Kidney tubule cell (primary cell): Measurements from ENCODE around the gene PKDCC.
"Not testable (repeated sequence)": the region's sequence is repeated elsewhere in the genome, so short reads cannot be mapped to it uniquely, and the experiment has no call there.

Experiments
- DNase-seq: peaks from one replicate; pipeline ENCODE4 v3.0.0-alpha.2; 2018; ENCODE audit warnings: low spot score

PKDCC gene

GRCh38 chr2:42063431-42064171, 15.8 kb downstream of the PKDCC start:
- DNase-seq: no peak

DNA sequence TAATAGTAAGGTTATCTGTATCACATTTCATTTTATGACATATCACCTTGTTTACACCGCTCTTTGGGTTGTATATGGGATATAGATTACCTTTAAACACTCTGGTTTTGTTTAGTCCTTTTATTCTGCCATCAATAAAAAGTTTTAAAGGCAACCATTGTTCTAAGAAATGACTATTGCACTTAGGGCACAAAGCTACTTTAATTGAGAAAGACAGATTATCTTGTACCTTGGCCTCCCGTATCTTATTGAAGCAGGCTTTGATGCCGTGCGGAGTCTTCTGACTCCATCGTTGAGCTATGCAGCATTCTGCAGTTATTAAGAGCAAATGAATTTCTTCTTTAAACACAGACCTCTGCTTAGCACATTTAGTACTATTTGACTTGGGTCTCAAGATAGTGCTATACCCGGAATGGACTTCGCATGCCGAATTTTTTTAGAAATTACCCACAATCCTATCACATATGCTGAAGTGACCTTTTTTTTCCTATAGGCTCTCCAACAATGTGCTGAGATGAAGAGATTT, 16.7 kb downstream of the PKDCC start:
- DNase-seq: no peak

DNA sequence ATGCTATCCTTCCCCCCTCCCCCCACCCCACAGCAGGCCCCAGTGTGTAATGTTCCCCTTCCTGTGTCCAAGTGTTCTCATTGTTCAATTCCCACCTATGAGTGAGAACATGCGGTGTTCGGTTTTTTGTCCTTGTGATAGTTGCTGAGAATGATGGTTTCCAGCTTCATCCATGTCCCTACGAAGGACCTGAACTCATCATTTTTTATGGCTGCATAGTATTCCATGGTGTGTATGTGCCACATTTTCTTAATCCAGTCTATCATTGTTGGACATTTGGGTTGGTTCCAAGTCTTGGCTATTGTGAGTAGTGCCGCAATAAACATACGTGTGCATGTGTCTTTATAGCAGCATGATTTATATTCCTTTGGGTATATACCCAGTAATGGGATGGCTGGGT, 17.9 kb downstream of the PKDCC start:
- not testable (repeated sequence) for DNase-seq

DNA sequence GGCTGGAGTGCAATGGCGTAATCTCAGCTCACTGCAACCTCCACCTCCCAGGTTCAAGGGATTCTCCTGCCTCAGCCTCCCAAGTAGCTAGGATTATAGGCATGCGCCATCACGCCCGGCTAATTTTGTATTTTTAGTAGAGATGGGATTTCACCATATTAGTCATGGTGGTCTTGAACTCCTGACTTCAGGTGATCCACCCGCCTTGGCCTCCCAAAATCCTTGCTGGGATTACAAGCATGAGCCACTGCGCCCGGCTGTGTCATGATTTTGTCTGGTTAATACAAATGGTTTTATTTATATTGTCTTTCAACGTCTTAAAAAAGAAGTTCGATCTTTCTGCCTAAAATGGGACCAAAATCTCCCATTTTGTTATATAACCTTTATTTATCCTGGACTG, 19.2 kb downstream of the PKDCC start:
- not testable (repeated sequence) for DNase-seq

DNA sequence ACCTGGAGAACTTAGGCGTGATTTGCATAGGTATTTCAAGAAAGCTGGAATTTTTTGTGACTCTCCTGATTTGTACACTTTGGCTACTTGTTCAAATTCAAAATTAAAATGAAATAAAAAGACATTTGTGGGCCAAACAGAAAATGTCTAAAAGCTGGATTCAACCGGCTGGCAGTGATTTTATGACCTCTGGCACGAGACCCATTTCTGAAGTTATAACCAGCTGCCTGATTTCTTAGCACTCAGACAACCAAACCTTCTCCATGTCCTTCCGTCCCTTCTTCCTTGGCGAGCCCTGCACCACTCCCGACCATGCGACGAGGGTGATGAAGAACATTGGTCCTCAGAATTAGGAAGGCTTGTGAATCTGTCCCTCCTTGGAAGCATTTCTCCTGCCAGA, 19.7 kb downstream of the PKDCC start:
- DNase-seq: no peak

DNA sequence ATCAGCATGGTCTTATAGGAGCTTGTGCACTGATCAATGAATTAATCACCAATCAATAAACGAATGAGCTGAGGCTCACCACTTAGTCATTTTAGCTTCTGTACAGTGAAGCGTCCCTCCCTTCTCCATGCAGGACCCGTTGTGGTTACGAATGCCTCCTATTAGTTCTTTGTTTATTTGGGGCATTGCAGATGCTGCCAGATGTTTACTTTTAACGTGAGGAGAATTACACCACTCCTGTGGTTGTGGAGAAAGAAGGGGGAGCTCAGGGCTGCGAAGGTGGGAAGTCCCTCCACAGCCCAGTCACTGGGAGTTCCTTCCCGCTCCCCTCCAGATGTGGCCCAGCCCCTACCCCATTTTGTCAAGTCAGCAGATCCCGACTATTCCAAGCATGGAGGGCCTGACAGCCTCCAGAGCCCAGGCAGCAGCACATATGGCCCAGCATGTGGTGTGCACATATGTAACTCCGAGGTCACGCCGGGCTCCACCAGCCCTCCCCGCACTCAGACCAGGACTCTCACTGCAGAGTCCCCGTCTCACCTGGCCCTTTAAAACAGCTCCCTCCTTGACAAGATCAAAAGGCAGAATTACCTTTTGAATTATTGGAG, 20.9 kb downstream of the PKDCC start:
- DNase-seq: no peak

- DNase-seq: no peak
Observed at GRCh38 chr2:42069568-42069967, 21.7 kb downstream of the PKDCC start.

GRCh38 chr2:42071791-42072190, 24.0 kb downstream of the PKDCC start:
- DNase-seq: peak; percentile 60

- DNase-seq: no peak
Observed at GRCh38 chr2:42072349-42073118, 24.7 kb downstream of the PKDCC start.

- no peak for DNase-seq
Observed at GRCh38 chr2:42073739-42074503, 26.1 kb downstream of the PKDCC start.

DNA sequence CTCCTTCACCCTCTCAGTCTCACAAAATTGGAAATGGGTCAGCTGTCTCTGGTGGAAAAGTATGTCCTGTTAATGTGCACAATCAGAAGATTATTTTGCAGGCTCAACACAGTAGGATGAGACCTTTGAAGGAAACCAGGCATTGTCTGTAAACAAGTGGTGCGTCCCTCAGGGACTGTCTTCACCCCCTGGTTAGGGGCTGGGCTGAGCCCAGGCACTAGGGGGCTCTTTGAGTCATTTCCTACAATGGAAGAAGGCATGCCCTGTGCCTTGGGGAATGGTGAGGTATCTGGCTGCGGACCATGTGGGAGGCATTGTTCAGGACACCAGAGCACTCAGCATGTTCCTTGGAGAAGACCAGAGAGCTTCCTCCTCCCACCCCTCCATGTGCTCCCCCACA, 26.8 kb downstream of the PKDCC start:
- DNase-seq: no peak

DNA sequence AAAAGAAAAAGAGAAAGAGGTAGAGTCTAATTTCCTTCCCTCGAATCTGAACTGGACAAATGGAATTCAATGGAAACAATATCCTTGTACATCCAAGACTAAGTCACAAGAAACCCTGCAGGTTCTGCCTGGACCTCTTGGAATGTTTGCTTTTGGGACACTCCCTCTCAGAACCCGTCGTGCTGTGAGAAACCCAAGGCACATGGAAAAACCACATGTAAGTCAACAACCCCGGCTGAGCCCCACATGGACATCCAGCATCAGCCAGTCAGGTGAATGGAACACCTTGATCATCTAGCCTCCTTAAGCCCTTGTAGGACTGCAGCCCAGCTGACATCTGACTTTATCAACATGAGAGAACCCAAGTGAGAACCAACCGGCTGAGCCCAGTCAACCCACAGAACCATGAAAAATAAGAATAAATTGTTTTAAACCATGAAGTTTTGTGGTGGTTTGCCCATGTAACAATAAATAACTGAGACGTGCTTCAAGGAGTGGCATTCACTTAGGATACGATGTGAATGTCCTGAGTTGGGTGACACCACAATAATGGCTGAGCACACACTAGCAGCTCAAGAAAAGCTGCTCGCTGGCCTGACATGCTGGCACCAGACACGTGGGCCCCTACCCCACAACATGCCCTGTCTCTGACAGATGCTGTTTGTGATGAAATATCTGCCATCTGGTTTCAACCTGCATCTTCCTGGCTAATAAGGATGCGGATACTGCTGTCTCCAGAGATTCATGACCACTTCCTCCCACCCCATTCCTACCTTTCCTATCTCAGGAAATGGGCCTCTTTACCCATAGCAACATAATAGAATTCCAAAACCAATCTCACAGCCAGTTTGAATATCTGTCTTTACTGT, 28.8 kb downstream of the PKDCC start:
- DNase-seq: no peak

- no peak for DNase-seq
Observed at GRCh38 chr2:42077343-42077742, 29.5 kb downstream of the PKDCC start.

- no peak for DNase-seq
Observed at GRCh38 chr2:42079737-42080287, 32.0 kb downstream of the PKDCC start.

GRCh38 chr2:42081151-42081550, 33.3 kb downstream of the PKDCC start:
- DNase-seq: not testable (repeated sequence)

DNA sequence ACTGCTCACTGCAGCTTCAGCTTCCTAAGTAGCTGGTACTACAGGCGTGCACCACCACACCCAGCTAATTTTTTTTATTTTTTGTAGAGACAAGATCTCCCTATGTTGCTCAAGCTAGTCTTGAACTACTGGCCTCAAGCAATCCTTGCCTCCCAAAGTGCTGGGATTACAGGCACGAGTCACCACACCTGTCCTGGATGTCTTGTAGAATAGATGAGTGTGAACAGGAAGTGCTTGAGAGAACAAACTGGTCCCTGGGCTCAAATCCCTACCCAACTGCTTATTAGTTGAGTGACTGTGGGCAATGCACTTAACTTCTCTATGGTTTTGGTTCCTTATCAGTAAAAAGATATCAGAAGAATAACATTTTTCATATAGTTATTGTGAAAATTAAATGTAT, 34.2 kb downstream of the PKDCC start:
- no peak for DNase-seq

DNA sequence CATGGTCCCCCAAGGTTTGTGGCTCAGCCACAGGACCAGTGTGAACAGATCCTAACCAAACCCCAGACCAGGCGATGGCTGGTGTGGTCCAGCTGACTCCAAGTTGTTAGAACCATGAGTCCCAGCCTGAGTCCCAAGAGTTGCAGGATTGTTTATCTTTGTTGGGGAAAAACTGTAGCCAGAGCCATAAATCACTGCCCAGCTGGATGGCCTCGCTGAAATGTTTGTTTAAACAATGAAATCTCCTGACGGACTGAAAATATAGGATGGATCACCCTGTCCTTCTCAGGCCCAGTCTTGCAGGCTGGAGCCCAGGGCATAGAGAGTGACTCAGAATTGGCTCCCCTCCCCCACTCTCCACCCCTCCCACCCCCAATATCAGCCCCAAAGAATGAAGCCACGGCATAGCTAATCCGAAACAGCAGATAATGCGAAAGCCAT, 36.4 kb downstream of the PKDCC start:
- DNase-seq: no peak

- DNase-seq: not testable (repeated sequence)
Observed at GRCh38 chr2:42085070-42085469, 37.2 kb downstream of the PKDCC start.

GRCh38 chr2:42085706-42086487, 38.1 kb downstream of the PKDCC start:
- no peak for DNase-seq

- DNase-seq: peak; percentile 69
Observed at GRCh38 chr2:42086500-42086953, 38.7 kb downstream of the PKDCC start.
